ENCODE measurements around the gene YAE1.

DNA sequence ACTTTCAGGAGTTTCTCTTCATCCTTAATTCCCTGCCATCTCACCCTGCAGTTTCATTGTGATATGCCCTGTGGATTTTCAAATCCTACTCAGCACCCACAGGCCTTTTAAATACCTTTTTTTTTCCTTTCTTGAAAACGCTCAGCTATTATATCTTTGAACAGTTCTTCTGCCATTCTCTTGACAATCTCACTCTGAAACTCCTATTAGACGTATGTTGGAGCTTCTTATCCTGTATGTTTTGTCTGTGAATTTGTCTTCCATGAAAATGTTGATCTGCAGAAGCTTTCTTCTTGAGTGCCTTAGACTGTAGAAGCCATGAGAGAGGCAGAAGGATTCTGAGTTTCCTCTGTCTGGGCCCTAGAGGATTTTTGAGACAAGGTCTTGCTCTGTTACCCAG lies 18.9 kb upstream of the YAE1 start:
- TF ChIP-seq, protein P1, sequence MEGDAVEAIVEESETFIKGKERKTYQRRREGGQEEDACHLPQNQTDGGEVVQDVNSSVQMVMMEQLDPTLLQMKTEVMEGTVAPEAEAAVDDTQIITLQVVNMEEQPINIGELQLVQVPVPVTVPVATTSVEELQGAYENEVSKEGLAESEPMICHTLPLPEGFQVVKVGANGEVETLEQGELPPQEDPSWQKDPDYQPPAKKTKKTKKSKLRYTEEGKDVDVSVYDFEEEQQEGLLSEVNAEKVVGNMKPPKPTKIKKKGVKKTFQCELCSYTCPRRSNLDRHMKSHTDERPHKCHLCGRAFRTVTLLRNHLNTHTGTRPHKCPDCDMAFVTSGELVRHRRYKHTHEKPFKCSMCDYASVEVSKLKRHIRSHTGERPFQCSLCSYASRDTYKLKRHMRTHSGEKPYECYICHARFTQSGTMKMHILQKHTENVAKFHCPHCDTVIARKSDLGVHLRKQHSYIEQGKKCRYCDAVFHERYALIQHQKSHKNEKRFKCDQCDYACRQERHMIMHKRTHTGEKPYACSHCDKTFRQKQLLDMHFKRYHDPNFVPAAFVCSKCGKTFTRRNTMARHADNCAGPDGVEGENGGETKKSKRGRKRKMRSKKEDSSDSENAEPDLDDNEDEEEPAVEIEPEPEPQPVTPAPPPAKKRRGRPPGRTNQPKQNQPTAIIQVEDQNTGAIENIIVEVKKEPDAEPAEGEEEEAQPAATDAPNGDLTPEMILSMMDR (IDR thresholded peaks at IDR 0.05; ENCODE audit: insufficient read depth, low read length, poor library complexity, severe bottlenecking), result no peak
- TF ChIP-seq EZH2phosphoT487 (conservative IDR thresholded peaks at IDR 0.05; ENCODE audit: low read length), result no peak

Data from SU-DHL-6 (cell line).